Calu3 (cell line): ENCODE measurements around the gene YPEL1. TPM values are rescaled to one million over a fixed set of nuclear protein-coding genes. Genes with fewer than 3 reads are reported as not detected.

ENCODE experiments used
- BruUV-seq: library from RNA; stranded (reverse); fragments of 400-500 nt; replicated peaks from 2 replicates; lab custom pipeline; 2021; lab: Mats Ljungman, UMichigan
- CTCF ChIA-PET: fragments of 300-600 bp; sonication (Branson Sonifier 250); formaldehyde crosslinking; loops from one replicate; lab custom pipeline; 2022; ENCODE audit warnings: antibody characterized with exemption; lab: Charles Lee
- DNase-seq: peaks from one replicate; pipeline ENCODE4 v3.0.0; 2022
- H3K27ac Mint-ChIP-seq: one replicate; pipeline ENCODE4 v1.8.0; 2022; ENCODE audit warnings: mixed read lengths; ENCODE audit not compliant: unreplicated experiment
- H3K27me3 Mint-ChIP-seq: one replicate; pipeline ENCODE4 v1.8.0; 2022; ENCODE audit warnings: mixed read lengths; ENCODE audit not compliant: unreplicated experiment
- H3K36me3 Mint-ChIP-seq: one replicate; pipeline ENCODE4 v1.8.0; 2022; ENCODE audit warnings: mild to moderate bottlenecking, moderate library complexity, mixed read lengths; ENCODE audit not compliant: insufficient read depth, unreplicated experiment
- H3K4me1 Mint-ChIP-seq: one replicate; pipeline ENCODE4 v1.8.0; 2022; ENCODE audit warnings: mild to moderate bottlenecking, low read depth, mixed read lengths; ENCODE audit not compliant: unreplicated experiment
- H3K4me3 Mint-ChIP-seq: one replicate; pipeline ENCODE4 v1.8.0; 2022; ENCODE audit warnings: mild to moderate bottlenecking, low read depth, moderate library complexity, mixed read lengths; ENCODE audit not compliant: unreplicated experiment
- H3K9me3 Mint-ChIP-seq: one replicate; pipeline ENCODE4 v1.8.0; 2022; ENCODE audit warnings: low read depth, mixed read lengths; ENCODE audit not compliant: unreplicated experiment
- intact Hi-C: fragments of 100-400 bp; cut with micrococcal nuclease; formaldehyde crosslinking; loops from one replicate; pipeline ENCODE4 v1.10.0; 2022; ENCODE audit not compliant: unreplicated experiment
- total RNA-seq: library from RNA; stranded (reverse); gene quantifications from 2 replicates; pipeline ENCODE4 v1.2.3, GENCODE V29; 2022
- TF ChIP-seq, protein P1 (sequence below): fragments of 200-600 bp; IDR thresholded peaks from one replicate; pipeline ENCODE4 v1.8.0; 2022; ENCODE audit warnings: antibody characterized with exemption; ENCODE audit not compliant: unreplicated experiment

The YPEL1 gene
- total RNA-seq, 1 experiment from 2014 or later = 3.3 TPM

DNA sequence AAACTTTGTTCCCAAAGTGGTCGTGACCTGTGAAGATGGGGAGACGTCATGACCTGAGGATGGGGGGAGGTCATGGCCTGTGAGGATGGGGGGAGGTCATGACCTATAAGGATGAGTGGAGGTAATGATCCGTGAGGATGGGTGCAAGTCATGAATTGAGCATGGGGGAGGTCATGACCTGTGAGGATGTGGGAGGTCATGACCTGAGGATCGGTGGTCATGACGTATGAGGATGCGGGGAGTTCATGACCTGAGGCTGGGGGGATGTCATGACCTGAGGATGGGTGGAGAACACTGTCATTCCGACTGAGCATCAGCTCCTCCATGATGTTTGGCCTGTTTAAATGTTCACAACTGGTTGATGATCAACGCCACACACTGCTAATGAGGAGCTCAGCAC lies 25.9 kb downstream of the YPEL1 start:
- no peaks in the 10 kb centered on the region for H3K27me3 Mint-ChIP-seq
- TF ChIP-seq, protein P1, sequence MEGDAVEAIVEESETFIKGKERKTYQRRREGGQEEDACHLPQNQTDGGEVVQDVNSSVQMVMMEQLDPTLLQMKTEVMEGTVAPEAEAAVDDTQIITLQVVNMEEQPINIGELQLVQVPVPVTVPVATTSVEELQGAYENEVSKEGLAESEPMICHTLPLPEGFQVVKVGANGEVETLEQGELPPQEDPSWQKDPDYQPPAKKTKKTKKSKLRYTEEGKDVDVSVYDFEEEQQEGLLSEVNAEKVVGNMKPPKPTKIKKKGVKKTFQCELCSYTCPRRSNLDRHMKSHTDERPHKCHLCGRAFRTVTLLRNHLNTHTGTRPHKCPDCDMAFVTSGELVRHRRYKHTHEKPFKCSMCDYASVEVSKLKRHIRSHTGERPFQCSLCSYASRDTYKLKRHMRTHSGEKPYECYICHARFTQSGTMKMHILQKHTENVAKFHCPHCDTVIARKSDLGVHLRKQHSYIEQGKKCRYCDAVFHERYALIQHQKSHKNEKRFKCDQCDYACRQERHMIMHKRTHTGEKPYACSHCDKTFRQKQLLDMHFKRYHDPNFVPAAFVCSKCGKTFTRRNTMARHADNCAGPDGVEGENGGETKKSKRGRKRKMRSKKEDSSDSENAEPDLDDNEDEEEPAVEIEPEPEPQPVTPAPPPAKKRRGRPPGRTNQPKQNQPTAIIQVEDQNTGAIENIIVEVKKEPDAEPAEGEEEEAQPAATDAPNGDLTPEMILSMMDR = no peak
- H3K9me3 Mint-ChIP-seq = no peaks in the 10 kb centered on the region
- peaks cover 10% of the 10 kb centered on the region for H3K4me1 Mint-ChIP-seq
- intact Hi-C loops = no loop called here
- CTCF ChIA-PET = no interaction called here
- BruUV-seq = no TSS peak
- no peak overlapping the region for H3K27ac Mint-ChIP-seq
- no peak for DNase-seq
- peaks cover 4% of the 10 kb centered on the region for H3K36me3 Mint-ChIP-seq
- no peak overlapping the region for H3K4me3 Mint-ChIP-seq

DNA sequence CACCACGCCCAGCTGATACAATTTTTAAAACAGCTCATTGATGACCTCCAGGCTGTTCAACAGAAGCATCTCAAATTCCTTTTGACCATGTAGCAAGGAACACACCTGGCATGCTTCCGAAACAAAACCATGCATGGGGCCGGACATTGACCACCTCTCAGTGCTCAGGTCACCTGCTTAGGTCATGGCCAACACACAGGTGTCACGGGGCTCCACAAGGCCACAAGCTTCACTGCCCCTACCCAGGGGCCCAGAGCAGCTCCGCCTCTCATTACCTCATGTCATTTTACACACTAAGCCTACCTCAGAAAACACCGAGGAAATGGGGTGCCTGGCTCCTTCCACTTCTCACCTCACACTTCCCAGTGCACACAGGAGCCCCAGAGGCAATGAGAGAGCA lies 26.6 kb downstream of the YPEL1 start:
- intact Hi-C loops = no loop called here
- BruUV-seq = no TSS peak
- H3K9me3 Mint-ChIP-seq = no peaks in the 10 kb centered on the region
- no peak for DNase-seq
- H3K4me1 Mint-ChIP-seq = peaks cover 10% of the 10 kb centered on the region
- no peak overlapping the region for H3K4me3 Mint-ChIP-seq
- no peaks in the 10 kb centered on the region for H3K27me3 Mint-ChIP-seq
- CTCF ChIA-PET = interaction anchor here (0.6 kb wide), 1 partner anchor 17 kb away, joined by 3 read pairs; no protein-coding TSS in a partner anchor
- TF ChIP-seq, protein P1 = no peak
- H3K36me3 Mint-ChIP-seq = peaks cover 4% of the 10 kb centered on the region
- H3K27ac Mint-ChIP-seq = no peak overlapping the region

DNA sequence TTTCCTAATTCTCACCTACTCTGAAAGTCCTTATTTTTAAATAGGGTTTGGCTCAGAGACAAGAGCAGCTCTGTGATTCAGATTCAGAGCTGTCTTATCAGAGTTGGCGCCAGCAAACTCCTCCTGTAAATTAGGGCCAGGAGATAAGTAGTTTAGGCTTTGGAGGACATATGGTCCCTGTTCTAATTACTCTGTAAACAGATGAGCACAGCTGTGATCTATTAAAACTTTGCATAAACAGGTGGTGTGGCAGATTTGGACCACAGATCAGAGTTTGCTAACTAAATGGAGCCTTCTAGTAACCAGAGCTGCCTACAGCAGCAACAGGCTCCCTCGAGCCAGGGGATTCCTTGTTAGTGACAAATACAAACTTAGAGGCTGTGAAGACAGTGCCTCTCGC lies 27.9 kb downstream of the YPEL1 start:
- Mint-ChIP-seq H3K4me3 (no peak overlapping the region), H3K27me3 (no peaks in the 10 kb centered on the region), H3K9me3 (no peaks in the 10 kb centered on the region), H3K4me1 (no peaks in the 10 kb centered on the region), H3K36me3 (peaks cover 4% of the 10 kb centered on the region), H3K27ac (no peak overlapping the region)
- CTCF ChIA-PET = interaction anchor here (0.7 kb wide), 1 partner anchor 54 kb away, joined by 4 read pairs; no protein-coding TSS in a partner anchor
- intact Hi-C loops = no loop called here
- TF ChIP-seq, protein P1 = no peak
- no TSS peak for BruUV-seq
- no peak for DNase-seq

DNA sequence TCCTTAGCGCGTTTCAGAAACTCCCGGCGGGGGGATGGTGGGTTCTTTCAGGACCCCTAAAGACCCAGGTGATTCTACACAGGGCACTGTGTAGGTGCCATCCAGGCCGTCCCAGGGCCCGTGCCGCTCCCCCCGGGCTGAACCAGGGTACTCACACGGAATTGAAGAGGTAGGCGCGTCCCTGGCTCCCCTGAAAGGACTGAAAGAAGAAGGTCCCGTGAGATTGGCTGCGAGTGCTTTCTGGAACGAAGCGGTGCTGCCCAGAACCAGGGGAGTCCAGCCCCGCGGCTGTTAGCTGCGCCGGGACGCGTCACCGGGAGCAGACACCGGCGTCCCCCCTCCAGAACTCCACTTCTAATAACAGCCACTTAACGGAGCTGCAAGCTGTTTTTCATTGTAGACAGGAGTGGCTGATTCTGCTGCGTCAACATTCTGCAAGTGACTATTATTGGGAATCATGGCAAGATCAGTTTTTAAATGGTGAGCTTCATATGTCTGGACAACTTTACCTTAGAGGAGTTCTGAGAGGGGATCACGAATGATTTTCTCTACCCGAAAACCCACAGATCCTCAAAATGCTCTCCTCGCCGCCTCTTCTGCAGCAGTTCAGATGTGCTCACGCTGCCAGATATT lies 31.8 kb downstream of the YPEL1 start:
- no TSS peak for BruUV-seq
- CTCF ChIA-PET = no interaction called here
- peaks cover 11% of the 10 kb centered on the region for H3K36me3 Mint-ChIP-seq
- no peak overlapping the region for H3K4me3 Mint-ChIP-seq
- no peak overlapping the region for H3K27ac Mint-ChIP-seq
- H3K4me1 Mint-ChIP-seq = peaks cover 8% of the 10 kb centered on the region
- no peak for DNase-seq
- no peaks in the 10 kb centered on the region for H3K9me3 Mint-ChIP-seq
- intact Hi-C loops = no loop called here
- TF ChIP-seq, protein P1 = no peak
- H3K27me3 Mint-ChIP-seq = no peaks in the 10 kb centered on the region
